Endometrium (tissue), 2 donors: ENCODE measurements around the gene FEZF2.

ENCODE experiments used
- FAIRE-seq: peaks from 2 replicates; lab custom pipeline; 2012; peaks lifted over from hg19 to GRCh38; lab: Jason Lieb, UNC
- donor health status: control.
- donor health status: control.

FEZF2 gene

DNA sequence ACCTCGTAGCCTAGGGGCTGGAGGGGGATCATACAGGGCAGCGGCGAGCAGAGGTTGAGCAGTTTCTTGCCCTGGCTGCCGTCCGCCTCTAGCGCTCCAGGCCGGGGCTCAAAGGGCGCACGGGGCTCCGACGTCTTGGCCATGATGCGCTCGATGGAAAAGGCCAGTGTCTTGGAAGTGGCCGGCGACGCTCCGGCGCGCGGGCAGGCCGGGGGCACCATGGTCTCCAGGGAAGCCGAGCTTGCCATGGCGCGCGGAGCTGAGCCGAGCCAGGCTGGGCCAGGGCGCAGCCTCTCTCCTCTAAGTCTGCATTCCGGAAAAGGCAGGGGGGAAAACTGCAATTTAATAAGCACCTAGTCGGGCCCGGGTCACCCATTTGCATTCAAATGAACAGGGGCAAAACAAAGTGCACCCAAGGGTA lies 719 bp downstream of the FEZF2 start:
- no peak for FAIRE-seq

DNA sequence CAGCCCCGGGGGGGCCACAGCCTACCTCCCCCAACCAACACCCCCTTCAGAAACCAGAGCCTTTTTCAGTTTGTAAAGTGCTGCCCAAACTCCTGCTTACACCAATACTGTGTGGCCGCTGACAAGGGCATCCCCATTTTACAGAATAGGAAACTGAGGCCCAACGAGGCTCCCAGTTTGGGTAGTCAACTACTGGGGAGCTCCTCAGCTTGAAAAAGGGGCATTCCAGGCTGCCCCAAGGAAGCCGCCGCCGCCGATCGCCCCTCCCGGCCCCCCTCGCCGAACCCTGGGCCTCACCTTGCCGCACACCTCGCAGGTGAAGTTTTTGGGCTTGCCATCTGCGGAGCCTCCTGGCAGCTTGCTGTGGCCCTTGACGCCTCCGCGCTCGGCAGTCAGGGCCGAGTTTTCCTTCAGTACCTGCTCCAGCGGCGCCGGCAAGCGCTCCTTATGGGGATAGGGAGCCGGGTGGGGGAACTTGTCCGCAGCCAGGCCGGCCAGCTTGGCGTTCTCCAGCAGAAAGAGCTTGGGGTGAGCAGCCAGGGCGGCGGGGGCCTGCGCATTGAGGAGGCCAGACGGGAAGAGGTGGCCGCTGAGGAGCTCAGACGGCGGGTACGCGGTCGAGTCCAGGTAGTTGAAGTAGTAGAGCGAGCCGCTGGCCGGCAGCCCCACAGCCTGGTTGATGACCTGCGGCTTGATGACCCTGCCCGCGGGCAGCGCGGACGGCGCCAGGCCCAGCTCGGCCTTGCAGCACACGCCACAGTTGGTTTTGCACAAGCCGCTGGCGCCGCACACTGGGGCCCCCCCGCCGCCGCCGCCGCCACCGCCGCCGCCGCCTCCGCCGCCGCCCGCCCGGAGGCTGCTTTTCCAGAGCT lies 1.4 kb downstream of the FEZF2 start:
- FAIRE-seq: no peak

DNA sequence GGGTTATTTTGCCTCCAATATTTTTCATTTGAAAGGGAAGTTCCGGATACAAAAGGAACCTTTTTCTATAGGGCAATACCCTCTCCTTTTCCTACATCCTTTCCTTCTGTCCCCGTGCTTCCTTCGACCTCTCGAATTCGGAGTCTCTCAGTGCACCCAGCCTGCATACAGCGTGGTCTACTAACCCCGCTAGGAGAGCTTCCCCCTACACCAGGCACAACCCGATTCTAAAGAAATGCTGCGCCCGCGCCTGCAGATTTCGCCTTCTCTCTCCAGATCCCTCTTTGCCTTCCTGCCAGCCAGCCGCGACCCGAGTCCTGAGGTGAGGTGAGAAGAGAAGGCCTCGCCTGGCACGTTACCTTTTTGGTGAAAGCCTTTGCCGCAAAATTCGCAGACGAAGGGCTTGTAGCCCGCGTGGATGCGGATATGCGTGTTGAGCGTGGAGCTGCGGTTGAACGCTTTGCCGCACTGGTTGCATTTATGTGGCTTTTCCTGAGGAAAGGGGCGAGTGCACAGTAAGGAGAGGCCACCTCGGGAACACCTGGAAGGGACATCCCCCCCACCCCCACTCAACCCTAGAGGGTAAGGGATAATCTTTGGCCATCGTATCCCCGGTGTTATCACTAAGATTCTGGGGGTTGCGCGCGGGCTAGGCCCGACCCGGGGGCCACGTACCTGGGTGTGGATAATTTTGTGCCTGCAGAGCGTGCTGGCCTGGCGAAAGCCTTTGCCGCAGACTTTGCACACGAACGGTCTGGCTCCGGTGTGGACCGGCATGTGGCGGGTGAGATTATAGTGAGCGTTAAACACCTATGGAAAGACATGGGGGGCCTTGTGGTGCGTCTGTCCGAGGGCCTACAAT lies 2.3 kb downstream of the FEZF2 start:
- no peak for FAIRE-seq

DNA sequence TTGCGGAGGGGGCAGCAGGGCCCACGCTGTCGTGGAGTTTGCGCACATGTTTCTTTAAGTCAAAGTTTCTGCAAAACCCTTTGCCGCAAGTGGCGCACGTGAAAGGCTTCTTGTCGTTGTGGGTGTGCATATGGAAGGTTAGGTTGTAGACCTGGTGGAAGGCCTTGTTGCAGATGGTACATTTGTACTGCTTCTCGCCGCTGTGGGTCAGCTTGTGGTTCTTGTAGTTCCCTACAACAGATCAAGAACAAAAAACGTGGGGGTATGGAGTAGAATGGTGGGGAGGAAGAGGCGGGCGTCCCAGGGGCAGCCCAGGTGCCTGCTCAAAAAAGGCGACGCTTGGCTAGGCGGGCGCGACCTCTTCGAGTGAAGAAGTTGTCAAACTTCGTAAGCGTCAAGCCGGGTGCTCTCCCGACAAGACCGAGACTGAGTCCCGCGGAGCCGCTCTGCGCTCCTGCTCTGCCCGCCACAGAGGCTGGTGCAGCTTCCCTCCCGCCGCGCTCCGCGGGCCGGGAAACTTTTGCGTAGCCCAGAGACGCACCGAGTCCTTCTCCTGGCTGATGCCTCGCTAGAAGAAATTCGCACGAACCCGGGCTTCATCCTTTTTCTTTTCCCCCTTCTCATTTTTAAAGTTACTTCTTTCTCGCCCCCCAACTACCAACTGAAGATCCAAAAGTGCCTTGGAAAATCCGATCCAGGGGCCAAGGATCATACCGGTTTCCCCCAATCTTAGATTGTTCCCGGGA lies 3.1 kb downstream of the FEZF2 start:
- no peak for FAIRE-seq

DNA sequence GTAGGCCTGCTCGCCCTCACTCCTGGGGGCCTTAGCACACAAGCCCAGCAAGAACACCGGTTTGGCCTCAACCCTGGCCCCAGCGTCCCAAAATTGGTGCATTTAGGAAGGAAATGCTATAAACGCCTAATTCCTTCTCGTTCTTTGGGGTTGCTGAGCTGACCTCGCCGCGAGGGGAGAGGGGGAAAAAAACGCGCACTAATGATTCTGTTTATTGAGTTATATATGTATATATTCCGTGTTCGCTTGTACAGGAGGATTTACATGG lies 3.9 kb downstream of the FEZF2 start:
- no peak for FAIRE-seq

DNA sequence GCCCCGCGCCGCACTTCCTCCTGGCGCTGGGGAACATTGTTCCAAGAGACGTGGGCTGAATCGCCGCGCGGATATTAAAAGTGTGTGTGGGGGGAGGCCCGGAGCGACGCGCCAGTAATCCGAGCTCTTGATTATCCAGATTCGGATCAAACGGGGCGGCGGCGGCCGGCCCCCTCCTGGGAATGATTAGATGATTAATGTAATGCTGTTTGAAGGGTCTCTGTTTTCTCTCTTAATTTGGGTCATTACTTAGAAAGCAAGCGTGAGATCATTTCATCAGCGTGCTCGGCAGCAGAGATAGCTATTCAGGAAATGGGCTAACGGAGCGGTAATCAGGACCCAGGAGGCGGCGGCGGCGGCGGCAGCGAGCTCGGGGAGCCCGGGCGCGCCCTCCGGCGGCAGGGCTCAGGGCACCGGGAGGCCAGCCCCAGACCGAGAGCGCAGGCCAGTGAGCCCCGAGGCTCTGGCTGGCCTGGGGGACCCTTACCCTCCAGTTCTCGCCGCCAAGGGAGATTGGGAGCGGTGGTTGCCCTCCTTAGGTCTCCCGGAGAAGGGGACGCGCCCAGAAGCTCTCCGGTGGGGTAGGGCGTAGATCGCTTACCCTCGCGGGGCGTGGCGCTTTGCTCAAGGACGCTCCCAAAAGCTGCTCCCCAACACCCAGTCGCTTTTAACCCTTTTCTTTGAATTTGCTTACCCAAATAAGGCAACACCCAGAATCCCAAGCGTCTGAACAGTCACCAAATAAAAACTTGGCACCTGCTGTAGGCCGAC lies 4.5 kb downstream of the FEZF2 start:
- FAIRE-seq: no peak

DNA sequence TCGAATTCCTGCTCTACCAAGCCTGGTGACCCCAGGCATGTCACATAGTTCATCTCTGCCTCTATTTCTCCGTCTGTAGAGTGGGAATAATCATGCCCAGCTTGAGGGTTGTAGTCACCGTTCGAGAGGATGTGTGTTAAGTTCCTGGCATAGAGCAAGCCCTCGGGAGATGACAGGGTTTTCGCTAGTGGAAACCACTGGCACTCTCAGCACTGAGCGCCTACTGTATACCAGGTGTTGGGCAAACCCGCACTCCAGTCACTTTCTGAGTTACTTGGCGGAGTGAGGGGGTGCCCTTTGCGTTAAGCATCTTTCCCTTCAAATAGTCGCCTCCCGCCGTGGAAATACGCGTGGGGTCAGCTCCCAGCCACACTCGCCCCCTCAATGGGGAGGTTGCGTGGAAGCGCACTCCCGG lies 5.1 kb downstream of the FEZF2 start:
- FAIRE-seq: no peak

DNA sequence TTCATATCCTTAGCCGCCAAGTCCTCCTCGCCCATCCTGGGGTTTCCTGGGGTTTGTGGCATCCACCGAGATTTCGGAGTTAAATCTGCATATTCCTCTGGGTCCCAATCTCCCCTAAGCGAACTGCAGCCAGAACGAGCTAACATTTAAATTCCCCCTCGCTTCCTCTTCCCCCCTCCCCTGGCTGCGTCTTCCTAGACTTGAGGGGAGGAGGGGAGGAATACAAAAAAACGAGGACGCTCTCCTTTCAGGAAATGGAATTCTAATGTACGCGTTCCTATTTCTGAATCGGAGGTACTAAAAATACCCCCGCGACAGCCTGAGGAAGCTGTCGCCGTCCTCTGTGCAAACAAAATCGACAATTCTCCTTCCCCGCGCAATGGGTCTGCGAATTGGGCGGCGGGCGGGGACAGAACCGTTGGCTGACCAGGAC lies 5.6 kb downstream of the FEZF2 start:
- no peak for FAIRE-seq

DNA sequence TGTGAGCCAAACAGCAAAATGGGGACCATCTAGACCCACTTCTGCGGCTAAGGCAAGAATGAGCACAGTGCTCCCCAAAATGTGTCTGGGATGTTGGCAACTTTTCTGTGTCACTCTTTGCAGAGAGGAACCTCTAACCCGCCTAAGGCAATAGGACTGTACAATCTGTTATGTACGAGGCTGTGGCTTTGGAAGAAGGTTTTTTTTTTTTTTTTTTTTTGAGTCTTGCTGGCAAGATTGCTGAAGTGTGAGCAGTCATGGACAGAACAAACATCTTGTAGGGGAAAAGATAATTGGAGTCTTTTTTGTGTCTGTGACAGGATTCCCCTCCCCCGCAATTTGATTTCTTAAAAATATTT lies 7.2 kb downstream of the FEZF2 start:
- FAIRE-seq: no peak

DNA sequence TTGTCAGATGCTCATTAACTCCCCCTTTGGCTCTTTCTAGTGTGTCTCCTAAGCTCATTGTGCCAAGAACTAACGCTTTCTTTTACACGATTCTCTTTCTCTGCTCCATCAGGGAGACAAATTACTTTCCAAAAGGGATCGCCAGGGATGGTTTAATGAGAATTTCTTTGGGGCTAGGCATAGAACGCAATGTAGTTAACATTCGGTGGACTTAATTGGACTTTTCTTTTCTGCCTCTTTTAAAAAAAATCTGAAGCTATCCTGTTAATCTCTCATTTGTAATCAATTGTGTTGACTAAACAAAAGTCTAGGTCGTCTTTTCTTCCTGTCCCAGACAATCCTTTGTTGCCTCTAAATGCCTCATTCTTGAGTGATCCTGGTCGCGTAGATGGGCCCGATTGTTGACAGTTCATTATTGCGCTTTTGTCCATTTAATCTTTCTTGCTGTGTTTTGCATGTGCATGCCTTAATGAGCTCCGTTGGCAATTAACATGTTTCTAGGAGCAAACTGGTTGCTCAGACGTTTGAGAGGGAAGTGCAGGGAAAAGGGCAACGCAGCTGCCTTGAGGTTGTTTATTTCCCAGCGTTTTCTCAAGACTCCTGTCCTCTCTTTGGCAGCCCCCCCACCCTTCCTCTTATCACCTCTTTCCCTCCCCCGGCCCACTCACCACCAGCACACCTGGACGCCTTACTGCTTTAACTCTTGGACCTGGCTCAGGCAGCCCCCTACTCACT lies 7.8 kb downstream of the FEZF2 start:
- no peak for FAIRE-seq

DNA sequence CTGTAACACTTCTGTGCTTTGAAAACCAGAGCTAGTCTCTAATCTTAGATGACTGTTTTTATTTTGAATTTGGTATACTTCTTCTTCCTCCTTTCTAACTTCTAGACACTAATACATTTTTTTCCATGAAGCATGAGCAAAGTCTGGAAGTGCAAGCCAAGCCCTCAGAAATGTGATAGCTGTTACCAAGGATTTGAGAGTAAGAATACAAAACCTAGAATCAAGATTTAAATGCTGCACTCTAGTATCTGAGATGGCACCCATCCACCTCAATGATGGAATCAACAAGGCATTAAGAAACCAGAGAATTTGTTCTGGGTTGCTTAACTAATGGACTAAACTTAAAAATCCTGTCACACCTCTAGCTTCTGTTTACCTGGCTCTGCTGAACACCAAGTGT lies 9.2 kb downstream of the FEZF2 start:
- no peak for FAIRE-seq

DNA sequence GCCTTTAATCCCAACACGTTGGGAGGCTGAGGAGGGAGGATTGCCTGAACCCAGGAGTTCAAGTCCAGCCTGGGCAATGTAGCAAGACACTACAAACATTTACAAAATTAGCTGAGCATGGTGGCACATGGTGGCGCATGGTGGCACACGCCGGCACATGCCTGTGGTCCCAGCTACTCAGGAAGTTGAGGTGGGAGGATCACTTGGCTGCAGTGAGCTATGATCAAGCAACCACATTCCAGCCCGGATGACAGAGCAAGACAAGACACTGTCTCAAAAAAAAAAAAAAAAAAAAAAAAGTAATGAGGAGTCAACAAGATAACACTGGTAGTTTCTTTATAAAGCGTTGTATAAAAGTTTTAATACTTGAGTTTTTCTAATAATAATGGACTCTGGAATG lies 10.1 kb downstream of the FEZF2 start:
- FAIRE-seq: no peak

DNA sequence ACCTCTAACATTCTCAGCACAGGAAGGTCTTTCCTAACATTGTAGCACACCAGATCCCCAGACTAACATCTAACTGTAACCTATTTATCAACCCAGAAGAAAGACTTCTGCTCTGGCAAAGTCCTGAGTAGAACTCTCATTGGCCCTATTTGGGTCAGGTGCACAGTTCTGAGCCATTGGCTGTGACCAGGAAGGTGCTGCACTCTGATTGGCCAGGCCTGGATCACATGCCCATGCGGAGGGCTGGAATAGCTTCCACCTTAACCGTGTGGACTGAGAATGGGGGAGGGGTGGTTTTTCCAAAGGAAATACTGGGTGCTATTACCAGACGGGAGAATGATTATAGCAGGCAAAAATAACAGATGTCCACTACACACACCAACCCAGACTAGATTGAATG lies 11.5 kb downstream of the FEZF2 start:
- no peak for FAIRE-seq

DNA sequence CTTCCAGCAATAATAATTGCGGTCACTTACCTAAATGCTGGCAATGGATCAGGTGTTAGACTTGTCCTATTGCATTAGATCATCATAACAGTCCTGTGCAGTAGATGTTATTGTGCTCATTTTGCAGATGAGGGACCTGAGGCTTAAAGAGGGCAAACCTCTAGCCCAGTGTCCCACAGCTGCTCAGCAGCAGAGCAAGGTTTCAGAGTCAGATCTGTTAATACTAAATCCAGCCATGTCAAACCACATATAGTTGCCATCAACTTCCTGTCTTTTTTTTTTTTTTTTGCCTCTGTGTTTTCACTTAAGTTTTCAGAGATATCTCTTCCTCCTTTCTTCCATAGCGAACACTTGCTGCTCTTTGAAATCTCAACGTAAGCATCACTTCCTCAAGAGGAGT lies 12.1 kb downstream of the FEZF2 start:
- FAIRE-seq: no peak

DNA sequence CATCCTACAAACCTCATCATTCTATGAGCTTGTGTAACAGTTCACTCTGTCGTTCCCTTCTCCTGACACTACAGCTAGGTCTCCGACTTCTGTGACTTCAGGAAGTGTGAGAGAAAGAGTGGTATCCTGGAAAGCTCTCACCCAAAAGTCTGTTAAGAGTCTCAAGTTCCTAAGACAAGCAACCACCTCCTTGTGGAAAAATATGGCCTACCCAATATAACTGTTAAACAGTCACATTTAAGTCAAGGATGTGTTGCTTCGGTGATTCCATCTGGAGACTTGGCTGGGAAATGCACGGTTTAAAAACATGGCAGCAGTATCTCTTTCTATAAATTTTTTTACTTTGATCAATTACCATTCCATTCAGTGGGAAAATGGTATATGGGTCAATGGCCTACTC lies 13.8 kb downstream of the FEZF2 start:
- no peak for FAIRE-seq

DNA sequence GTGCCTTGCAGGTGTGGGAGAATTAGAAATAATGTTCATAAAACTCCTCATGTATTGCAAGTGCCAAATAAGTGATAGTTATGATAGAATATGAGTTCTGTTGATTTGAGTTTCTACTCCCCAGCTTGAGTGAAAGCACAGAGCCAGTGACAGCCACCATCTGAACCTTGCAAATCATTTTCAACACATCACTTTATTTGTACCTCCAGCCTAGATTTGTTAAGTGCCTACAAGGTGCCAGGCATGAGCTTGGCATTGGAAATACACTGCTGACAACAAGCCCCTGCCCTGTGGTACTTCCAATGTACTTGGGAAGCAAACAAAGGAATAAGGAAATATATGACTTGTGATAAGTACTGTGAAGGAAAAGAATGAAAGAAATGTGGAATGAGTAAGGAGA lies 17.0 kb downstream of the FEZF2 start:
- no peak for FAIRE-seq

DNA sequence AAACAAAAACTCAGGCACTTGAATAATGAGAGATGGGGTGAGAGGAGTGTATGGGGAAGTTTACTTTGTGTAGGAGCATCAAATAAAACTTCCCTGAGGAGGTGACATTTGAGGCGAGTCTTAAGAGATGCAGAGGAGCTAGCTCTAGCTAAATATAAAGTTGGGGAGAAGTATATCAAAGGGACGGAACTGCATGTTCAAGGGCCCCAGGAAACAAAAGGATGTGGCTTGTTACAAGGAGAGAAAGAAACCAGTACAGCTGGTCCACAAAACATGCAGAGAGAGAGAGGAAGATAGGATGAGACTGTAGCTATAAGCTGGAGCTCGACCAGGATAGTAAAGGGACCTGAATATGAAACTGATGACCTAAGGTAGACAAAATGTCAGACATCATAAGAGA lies 17.6 kb downstream of the FEZF2 start:
- no peak for FAIRE-seq

DNA sequence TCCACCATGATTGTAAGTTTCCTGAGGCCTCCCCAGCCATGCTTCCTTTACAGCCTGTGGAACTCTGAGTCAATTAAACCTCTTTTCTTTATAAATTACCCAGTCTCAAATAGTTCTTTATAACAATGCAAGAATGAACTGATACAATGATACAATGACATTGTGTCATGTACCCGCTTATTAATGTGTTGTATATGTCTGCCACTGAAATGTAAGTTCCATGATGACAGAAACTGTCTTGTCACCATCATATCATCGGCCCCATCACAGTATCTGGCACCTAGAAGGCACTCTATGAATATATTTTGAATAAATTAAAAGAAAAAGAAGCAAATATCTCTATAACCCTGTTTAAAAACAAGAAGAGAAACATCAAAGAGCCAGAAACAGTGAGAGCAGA lies 29.6 kb downstream of the FEZF2 start:
- no peak for FAIRE-seq

DNA sequence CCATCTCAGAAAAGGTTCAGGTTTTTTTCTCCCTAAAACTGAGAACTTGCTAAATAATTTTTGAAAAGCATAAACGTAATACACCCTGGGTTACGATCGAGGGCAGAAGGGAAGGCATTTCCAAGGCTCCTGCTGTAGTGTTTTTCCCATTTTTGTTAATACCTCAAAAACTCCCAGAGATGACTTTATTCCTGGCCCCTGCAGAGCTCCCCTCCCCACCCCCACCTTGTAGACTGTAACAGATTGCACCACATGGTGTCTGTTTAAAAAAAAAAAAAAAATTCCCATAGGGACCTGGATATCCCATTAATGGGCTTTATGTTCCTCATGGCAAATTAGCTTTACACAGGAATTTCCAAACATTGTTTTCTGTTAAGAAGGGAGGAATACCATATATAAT lies 38.2 kb downstream of the FEZF2 start:
- FAIRE-seq: no peak

DNA sequence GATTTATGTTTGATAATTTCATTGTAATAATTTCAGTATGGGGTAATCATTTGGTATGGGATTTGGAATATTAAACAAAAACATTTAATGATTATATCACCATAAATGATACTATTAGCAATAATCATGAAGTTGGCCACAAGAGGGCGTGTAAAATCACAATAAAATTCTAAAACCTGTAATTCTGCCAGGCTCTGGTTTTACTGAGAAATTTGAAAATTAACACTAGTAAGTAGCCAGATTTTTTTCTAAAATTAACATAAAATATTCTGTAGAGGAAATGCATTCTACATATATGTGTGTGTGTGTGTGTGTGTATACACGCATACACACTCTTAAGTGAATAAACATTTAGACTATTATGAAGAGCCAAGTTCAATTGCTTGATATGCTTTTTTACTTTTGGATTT lies 40.5 kb downstream of the FEZF2 start:
- FAIRE-seq: peak; percentile 92

DNA sequence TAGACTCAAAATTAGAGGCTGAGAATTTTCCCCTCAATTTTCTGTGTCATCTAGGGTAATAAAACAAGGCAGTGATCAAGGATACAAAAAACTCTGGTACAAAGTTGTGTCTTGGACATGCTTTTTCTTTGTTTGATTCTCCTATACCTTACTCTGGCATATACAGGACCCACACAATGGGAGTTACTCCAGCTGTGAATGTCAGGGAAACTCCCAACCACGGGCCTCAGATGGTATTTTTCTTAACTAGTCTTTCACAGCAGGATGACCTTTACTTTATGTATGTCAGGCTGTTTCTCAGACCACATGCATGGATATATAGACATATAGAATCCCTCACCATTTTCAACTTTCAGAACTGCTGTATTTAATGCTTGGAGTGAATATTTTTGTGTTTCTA lies 41.3 kb downstream of the FEZF2 start:
- FAIRE-seq: no peak

DNA sequence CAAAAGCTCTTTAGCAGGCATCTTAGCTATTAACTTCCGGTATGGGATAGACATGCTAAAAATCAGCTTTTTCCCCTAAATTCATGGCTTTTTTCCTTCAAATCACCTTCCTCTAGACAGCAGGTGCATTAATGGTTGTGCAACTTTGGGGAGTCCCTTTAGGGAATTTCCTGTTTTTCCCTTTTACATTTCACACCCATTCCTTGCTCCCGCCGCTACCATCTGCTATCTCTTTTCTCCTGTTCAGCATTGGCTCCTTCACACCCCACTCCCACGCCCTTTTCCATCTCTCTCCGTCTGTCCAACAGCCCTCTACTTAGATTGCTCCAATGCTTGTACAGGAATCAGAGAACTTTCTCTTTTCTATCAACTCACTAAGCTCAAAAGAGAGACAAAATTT lies 43.4 kb downstream of the FEZF2 start:
- FAIRE-seq: no peak
